AG20443 (cell line): ENCODE data around the gene MACROD1.

Source experiments
- DNase-seq: peaks from one replicate; pipeline ENCODE4 v3.0.0; 2012; ENCODE audit warnings: low spot score, mixed read lengths

MACROD1 gene

DNA sequence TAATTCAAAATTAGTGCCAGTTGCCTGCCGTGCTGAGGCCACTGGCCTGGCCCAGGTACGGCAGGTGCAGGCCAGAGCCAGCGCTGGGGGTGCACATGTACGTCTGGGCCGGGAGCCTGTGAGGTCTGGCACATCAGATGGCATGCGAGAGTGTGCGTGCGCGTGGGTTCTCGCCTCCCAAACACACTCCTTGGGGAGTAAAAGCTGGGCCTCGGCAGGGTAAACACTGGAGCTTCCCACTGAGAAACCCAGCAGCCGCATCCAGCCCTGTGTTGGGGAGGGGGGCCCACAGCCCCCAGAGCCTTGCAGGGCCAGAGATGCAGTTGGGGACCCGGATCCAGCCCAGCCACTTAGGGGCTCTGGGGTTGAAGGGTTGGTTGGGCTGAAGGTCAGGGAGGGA is 92.4 kb downstream of the MACROD1 start:
- DNase-seq: no peak

DNA sequence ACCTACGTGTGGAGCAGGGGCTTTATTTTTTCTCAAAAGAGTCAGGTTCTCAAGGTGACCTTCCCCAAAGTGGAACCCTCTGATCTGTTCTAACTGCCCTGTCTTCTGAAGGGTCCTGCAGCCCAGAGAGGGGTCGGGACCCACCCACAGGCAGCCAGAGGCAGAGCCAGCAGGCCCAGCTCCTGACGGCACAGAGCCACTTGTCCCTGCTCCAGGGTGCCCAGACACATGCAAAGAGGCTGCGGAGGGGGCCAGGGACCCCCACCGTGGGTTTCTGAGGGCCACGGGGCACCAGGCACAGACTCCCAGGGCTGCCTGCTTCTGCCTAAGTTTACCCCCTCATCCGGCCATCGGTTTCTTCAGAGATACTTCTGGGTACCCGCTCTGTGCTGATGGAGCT is 93.0 kb downstream of the MACROD1 start:
- DNase-seq: no peak

DNA sequence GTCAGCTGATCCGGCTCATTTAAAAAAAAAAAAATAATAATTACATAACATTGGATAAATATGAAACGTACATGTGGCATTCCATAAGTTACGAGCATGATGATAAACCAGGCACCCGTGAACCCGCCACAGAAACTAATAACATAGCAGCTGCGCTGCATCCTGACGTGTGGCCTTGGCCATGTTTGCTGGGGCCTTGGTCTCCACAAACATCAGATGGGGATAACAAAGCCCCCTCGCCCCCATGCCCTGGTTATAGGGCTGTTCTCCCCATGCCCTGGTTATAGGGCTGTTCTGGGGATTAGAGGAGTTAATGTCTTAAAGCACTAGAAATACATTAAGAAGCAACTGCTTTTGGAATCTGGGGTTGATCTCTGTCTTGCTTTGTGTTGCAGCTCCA is 93.5 kb downstream of the MACROD1 start:
- DNase-seq: no peak

DNA sequence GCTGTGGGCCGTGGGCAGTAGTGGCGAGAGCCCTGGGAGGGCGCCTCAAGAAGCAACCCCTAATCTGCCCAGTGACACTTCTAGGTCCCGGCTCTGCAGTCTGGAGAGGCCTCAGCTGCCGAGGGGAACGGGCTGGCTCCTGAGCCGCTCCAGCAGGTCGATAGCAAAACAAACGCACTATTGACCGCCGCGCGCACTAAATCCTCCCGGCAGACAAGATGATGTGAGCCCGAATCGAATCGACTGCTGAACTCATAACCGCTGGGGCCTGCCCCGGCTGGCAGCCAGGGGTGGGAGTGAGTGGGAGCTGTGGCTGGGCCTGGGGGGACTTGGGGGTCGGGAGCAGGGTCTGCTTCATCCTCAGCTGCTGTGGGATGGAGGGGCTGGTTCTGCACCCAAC is 94.1 kb downstream of the MACROD1 start:
- DNase-seq: no peak

DNA sequence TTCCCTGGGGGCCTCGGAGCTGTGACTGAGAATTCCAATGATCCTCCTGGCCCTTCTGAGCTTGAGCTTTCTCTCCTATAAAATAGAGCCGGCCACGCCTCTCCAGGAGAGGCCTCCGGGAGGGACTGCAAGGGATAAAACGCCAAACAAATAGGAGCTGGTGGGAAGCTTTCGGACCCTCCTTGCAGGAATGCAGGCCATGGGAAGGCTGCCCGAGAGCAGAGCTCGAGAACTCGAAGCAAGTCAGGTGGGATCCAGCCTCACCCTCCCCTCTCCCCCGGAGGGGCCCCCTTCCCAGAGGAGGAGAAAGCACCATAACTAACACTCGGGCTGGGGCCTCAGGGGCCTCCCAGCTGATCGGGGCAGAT is 95.6 kb downstream of the MACROD1 start:
- no peak for DNase-seq

DNA sequence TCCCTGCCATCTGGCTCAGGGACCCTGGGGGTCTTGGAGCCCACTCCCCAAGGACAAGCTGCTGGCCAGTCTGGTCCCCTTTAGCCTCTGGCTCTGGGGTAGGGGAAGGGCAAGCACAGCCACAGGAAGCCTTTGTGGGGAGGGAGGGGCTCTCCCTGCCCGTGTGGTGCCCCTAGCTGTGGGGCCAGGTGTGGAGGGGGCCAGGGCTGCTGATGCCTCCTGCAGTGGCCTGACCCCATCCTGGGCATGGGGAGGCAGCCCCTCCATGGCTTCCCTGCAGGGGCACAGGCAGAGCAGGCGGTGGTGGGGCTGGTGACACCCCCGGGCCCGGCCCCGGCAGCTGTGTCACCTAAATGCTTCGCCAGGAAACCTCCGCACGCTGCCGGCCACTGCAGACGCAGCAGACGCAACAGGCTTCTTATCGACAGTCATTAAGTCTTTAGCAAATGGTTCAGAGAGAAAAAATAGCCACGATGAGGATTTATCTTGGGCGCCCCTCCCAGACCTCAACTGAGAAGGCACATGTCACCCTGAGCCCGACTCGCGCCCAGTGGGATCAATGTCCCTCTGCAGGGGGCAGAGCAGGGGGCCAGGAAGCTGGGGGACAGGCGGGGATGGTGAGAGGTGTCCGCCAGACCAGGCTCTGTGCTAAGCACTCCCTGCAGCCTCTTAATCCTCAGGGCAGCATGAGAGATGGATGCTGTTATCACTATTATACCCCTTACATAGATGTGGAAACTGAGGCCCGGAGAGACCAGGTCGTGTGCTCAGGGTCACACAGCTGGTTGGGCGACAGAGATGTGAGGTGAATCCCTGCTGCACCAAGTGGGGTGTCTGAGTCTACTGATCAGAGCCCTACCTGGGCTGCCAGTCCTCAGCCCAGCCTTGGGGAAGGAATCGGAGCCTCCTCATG is 96.3 kb downstream of the MACROD1 start:
- DNase-seq: no peak

DNA sequence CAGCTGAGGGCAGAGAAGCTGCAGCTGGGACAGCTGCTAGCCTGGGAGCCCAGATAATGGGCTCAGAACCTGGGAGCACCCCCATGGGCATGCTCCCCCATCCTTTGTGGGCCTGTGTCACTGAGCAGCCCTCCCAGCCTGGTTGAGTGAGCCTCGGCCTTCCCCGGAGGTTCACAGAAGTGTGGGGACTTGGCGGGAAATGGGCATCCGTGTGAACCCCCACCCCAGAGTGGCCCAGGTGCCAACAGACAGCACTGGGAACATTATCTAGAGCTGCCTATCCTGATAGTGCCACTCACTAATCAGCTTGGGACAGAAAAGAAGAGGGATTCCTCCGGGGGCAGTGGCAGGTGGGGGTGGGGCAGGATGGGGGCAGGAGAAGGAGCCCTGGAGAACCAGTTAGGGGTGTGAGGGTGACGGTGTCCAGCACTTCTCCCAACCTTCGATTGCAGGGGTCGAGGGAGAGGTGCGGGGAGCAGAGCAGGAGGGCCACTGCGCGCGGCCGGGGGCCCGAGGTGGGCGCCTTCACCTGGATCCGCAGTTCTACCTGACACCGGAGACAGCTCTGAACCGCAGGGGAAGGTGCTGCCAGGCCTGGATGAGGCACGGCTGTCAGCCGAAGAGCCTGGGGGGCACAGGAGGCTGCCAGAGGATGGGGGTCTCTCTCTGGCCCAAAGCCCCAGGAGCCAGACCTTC is 97.1 kb downstream of the MACROD1 start:
- DNase-seq: no peak

DNA sequence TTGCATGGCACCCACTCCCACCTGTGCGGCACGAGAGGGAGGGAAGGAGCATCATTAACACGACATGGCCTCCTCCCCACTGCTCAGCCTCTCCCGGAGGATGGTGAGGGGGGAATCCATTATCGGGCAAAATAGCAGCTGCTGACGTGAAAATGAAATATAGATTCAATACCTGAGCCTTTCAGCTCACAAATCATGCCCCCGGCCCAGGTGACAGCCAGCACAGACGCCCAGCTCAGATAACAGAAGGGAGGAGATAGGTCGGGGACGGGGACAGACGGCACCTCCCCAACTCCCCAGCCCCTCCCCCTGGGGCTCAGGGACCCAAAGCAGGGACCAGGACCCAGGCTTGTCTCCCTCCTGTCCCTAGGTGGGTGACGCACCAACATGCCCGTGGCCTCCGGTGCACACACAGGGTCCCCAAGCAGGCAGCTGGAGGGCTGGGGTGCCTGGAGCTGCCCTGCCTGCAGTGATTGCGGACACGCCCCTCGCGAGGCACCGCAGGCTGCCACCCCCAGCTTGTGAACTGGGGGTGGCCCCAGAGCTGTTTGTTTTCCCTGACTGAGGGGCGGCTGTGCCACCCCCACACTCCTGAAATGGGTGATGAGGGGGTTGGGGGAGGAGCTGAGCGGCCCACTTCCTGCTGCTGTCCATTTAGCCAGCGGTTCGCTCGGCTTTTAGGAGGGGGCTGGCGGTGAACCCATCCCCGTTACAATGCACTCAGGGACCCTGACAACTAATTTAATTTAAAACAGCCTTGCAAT is 98.5 kb downstream of the MACROD1 start:
- no peak for DNase-seq

DNA sequence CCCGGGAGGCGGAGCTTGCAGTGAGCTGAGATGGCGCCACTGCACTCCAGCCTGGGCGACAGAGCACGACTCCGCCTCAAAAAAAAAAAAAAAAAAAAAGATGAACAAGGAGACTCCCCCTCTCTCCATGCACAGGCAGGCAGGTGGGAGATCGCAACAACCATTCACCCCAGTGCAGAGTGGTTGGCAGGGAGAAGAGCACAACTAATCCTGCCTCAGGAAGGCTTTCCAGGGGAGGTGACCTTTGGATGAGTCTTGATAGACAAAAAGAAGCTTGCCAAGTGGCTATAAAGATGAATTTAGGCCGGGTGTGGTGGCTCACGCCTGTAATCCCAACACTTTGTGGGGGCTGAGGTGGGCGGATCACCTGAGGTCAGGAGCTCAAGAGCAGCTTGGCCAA is 100.2 kb downstream of the MACROD1 start:
- no peak for DNase-seq

DNA sequence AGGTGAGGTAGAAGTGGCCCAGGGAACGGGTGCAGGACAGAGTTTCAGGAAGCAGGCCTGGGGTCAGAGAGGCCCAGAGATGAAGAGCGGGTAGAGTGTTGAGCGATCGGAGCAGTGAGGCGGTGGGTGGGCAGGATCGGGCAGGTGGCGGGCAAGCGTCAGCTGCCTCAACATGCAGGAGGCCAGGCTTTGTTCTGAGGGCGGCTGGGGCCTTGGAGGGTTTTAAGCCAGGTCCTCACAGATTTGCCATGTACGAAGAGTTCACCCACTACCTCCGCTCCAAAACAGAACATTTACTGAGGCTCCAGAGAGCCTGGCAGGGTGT is 100.8 kb downstream of the MACROD1 start:
- no peak for DNase-seq

DNA sequence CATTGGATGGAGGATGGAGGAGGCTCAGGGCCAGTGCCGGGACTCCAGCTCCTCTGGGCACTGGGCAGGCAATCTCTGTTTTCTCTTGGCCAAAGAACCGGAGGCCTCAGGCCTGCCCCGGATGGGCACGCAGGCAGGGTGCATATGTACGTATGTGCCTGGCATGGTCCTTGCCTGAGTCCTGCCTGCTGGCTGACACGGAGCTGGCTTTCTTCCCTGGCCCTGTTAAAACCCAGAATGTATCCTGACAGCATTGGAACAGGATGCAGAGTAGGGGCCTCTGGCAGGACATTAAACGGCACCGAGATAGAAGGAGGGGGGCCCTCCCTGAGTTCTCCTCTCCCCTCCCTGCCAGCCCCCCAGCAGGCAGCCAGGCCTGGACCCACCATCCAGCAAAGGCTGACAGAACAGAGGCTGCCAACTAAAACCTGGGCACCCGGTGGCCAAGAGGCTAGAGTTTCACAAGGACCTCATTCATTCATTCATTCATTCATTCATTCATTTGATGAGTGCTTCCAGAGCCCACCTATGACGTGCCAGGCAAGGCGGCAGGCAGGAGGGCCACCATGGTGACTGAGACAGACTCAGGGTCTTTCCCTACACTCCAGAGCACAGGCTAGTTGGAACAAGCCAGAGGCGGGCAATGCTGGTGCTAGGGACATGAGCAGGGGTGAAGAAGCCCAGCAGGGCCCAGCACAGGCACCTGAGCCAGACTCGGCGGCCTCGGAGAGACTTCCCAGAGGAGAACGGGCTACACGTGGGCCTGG is 101.4 kb downstream of the MACROD1 start:
- DNase-seq: no peak

DNA sequence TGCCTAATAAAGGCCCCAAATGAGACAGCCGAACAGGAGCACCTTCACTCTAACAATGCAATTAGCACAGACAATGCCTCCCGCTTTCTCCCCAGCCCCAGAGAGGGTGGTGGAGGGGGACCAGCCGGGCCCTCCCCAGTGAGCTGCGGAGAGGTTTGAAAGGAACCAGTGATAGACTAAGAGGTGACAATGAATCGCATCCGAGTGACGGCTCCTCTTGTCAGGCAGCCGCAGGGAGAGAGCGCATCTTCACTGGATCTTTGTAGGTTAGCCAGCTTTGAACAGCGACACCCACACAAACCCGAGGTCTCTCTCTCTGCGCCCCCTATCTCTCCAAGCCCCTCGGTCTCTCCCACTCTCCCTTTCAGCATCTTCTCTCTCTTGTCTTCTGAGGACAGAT is 102.1 kb downstream of the MACROD1 start:
- DNase-seq: no peak

DNA sequence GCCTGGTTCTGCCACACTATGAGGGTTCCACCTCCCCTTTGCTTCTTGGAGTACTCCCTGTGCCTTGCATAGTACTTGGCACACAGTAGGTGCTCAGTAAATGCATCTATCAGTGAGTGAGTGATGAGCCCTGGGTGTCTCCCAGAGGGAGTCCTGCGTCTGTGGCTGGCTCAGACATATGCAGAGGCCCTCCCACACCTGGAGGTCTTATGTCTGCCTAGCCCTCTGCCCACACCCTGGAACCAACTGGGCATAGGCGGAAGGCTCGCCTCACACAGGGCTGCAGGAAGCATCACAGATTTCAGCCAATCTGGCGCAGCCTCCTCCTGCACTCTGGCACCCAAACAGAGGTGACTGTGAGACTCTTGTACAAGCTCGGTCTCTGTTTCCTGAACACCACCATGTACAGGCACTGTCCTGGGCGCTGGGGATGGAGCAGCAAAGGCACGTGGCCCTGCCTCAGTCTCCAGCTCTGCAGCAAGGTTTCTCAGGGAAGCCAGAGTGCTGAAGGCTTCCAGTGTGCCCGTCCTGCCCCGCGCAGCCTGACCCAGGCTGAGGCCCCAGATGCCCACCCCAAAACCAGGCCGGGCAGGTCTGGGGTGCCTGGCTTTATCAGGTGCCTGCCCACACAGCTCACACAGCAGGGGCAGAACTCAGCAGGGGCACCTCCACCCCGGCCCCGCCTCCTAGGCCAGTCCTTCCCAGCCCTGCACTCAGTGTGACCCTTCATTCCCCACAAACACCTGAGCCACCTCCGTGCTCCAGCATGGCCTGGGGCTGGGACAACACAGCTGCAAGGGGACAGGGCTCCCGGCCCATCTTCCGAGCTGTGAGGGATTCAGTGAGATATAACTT is 103.5 kb downstream of the MACROD1 start:
- DNase-seq: no peak

DNA sequence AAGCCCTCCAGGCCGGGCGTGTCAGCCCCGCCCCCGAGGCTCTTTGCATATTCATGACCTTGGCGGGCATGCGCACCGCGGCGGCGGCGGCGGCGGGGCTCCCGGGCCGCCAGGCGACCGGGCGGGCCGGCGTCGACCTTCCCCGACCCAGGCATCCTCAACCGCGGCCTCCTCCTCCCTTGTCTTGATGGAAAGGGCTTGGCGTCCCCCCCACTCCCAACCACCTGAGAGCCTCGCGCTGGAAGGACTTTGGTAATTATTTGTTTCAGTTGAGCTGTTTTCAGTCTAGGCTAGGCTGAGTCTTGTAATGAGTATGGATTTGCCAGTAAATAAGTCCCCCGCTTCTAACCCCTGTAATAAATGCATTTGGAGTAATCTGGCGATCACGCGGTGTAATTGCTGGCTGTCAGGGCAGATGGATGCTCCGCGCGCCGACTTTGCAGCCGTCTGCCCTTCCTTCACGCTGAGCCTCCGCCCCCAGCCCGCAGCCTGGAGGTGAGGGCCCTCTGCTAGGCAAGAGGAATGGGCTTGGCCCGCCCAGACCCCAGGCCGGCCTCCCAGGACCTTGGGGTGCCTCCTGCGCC is 105.0 kb downstream of the MACROD1 start:
- DNase-seq: peak; percentile 94

DNA sequence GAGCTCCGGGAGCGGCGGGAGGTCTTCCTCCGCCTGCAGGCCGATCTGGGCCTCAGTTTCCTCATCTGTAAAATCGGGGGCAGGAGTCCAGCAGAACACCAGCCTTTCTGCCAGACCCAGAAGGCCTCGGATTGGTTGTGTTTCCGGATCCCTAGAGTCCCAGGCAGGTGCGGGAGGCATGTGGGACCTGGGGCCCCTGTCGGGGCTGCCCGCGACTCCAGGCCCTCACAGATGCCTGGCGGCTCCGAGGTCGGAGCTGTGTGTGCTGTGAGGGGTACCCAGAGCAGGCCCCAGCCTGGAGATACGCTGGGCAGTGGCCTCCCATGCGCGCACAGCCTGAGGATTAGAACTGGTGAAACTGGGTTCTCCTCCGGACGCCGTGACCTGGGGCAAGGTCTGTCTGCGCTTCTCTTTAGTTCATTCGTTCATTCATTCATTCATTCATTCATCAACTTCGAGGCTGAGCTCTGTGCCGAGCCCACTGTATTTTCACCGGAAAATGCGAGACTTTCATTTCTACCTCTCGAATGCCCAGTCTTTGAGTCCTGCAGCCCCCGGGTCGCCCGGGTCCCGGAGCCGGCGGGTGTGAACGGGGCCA is 105.6 kb downstream of the MACROD1 start:
- DNase-seq: no peak

DNA sequence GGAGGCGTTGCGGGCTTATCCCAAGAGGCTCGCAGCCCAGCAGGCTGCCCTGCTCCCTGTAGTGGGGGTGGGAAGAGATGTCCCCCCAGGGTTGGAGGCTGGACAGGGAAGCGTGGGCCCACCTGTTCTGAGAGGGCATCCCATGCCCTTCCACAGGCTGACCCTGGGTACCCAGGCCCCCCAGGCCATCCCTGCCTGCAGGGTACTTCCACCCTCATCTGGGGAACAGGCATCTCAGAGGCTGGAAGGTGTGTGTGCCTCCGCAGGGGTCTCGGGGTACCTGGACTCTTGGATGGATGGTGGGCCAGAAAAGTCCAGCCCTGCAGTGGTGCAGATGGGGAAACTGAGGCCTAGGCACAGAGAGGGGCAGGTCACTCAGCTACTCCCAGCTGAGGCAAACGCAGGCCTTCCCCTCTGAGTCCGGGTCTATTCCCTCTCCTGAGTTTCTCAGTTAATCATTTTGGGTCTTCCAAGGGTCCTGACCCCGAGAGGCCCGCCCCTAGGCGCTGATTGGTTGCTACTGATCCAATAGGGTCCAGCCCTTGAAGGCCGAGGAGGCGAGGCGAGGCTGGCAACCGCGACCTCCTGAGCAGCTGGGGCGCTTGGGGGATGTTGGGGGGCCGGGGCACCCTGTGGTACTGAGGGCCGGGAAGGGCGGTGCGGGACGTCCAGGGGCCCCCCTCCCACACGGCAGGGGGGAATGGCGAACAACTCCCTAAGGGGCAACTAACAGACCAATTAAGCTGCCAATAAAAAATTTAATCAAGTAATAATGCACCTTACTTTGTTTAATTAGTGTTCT is 106.4 kb downstream of the MACROD1 start:
- DNase-seq: no peak

DNA sequence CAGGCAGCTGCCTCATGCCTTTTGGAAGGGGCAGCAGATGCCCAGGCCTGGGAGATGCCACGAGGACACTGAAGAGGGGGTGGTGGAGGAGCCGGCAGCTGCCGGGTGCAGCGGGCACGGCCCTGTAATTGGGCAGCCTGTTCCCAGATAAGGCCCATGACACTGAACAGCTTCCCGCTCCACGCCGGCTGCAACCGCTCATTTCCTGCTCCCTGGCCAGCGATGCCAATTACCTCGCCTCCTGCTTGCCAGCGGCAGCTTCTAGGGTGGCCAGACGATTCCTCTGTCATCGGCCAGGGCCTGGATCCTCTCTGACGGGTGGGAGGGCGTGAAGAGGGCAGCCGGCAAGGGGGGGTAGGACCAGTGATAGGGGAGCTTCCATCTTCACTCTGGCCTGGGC is 107.4 kb downstream of the MACROD1 start:
- no peak for DNase-seq

DNA sequence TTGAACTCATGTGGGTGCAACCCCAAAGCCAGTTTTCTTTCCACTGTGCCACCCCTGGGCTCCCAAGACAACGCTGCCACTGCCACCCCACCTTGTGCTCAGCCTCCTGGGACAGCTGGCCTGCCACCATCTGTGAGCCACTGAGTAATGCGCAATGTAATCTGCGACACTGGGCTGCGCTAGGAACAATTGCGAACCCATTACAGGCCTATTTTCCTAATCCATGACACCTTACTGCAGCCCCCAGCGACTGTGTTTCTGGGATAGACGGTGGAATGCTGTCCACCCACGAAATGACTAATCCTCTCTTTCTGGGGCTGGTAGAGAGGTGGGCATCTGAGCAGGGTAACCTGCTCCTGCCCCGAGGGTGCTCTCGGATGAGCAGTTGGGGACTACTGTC is 108.0 kb downstream of the MACROD1 start:
- DNase-seq: no peak

DNA sequence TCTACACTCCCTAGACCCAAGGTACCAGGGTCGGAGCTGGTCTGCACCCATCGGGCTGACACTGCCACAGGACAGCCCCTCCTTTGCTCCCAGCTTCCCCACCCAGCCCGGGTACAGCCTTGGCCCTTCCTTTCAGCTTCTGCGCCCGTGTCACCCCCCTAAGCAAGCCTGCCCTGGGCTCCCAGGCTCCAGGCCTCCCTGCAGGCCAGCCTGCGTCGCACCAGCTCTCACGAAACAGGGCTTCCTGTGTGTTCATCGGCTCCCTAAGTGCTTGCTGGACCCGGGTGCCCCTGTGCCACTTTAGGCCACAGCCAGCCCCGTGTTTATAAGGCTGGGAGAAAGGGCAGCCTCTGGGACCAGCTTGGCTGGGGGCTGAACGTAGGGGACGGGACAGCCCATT is 109.1 kb downstream of the MACROD1 start:
- no peak for DNase-seq
